Activated CD8-positive, alpha-beta memory T cell treated with anti-CD3 and anti-CD28 coated beads, Interleukin-2, amount 50 U/mL, for 4 hours (primary cell): ENCODE results near the gene ZACN.

Source experiments
- DNase-seq: peaks from one replicate; pipeline ENCODE4 v3.0.0-alpha.2; 2020

The ZACN gene

GRCh38 chr17:76083536-76084182, 4.7 kb downstream of the ZACN start:
- no peak for DNase-seq

DNA sequence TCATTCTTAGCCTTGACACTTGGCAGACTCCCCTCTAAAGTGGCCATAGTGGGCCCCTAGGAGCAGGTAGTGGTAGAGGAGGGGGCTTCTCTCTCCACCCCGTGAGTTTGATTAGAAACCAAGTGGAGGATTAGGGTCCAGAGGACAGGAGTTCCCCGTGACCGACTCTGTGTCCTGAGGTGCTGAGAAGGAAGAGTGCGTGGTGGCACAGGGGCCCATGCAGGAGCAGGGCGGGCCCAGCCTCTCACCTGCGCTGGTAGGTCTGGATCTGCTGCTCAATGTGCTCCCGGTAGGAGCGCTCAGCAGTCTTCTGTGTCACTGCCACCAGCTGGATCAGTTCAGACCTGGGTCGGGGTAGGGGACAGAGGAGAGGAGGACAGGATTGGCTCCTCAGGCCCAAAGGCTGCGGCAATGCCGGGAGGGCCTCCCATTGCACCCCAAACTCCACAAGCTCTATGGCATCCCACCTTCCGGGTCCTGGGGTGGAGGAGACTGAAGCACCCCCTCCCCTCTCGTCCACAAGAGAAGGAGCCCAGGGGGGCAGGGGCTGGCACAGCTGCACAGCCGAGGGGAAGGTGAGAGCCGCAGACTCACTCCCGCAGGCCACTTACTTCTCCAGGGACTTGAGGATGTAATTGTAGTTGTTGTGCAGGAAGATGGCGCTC, 6.2 kb downstream of the ZACN start:
- DNase-seq, result no peak

DNA sequence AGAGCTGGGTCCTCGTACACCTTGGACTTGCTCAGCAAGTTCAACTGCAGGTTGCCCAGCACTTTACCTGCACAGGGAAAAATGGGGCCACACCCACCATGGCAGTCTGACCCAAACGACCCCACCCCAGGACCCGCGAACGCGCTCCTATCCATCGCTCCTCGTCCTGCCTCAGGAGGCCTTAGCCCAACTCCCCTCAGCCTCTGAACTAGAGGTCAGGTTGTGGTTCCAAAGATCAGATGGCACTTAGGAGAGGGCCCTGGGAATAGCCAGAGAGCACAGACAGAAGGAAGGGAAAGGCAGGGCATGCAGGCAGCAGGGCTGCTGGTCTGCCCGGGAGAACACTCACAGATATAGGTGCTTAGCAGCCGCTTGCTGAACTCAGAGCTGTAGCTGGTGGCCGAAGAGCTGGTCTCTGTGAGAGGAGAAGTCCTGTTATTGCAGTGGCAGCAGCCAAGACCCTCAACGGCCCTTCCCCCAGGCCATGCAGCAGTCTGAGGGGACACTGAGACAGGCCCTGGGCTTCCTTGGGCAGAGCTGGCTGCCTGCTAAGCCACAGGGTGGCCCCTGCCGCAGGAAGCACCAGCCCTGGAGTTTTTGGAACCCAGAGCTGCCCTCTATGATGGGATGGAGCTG, 6.9 kb downstream of the ZACN start:
- DNase-seq, result no peak

DNA sequence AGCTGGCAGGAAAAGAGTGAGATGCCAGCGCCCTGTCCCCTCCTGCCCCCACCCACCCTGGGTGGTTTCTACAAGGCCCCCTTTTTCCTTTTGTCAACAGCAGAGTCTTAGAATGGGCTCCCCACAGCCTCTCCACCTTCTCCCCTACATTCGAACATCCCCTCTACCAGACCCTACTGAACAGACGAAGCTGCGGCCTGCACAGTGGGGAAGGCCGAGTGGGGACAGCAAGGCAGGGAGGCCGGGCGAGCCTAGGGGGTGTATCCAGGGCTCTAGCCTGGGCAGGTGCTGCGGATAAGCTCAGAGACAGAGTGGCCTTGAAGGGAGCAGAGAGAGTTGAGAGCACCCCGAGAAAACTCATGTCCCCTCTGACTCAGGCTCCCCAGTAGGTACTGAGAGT, 7.4 kb downstream of the ZACN start:
- DNase-seq, result no peak

GRCh38 chr17:76087531-76087930, 8.5 kb downstream of the ZACN start:
- DNase-seq, result no peak

GRCh38 chr17:76088041-76088867, 9.3 kb downstream of the ZACN start:
- DNase-seq, result no peak

GRCh38 chr17:76088868-76089576, 10.0 kb downstream of the ZACN start:
- DNase-seq, result no peak

- DNase-seq, result no peak
Measured at GRCh38 chr17:76089680-76090516, 10.9 kb downstream of the ZACN start.

- DNase-seq, result no peak
Measured at GRCh38 chr17:76090517-76091129, 11.6 kb downstream of the ZACN start.

DNA sequence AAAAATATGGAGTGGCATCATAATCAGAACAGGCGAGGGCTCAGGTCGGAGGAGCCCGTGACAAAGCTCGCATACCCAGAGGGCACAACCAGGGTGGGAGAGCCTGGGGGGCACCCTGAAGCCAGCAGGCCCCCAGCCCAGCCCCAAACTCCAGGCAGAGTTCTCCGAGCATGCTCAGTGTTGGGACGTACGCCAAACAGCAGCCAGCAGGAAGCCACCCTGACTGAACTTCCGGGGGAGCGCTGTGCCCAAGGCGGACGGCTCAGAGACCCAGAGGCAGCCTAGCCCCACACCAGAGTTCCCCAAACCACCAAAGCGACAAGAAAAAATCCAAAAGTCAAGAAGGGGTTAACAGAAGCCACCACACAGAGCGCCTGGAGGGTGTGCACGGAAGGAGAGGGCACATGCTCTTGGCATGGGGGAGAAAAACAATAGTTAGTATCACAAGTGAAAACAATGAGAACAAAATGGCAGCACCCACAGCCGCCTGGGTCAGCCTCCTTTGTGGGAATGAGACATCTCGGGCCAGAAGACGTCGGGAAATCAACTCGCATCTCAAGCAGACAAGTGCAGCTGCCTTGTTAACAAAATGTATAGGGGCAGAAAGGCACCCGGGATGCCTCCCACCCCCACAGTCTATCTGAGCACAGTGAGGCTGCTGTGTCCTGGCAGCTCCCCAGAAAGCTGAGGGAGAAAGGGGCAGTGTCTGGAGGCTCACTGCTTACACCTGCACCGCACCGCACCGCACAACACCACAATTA, 12.7 kb downstream of the ZACN start:
- no peak for DNase-seq

- DNase-seq, result no peak
Measured at GRCh38 chr17:76092526-76093413, 13.8 kb downstream of the ZACN start.

DNA sequence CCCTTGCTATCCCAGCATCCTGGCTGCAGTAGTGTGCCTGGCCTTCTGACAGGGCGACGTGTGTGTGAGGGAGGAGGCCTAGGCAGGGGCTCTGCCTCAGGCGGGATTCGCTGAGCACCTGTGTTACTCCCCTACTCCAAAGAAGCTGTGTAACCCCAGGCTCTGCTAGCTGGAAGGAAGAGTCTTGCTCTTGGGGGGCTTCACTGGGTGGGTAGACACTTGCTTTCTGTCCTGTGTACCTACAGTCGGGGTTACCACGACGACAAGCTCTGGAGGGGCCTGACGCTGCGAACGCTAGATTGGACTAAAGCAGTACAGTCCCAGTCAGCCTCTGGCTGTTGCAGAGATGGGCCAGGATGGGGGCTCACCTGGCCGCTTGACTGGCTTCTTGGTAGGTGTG, 15.1 kb downstream of the ZACN start:
- DNase-seq, result no peak

DNA sequence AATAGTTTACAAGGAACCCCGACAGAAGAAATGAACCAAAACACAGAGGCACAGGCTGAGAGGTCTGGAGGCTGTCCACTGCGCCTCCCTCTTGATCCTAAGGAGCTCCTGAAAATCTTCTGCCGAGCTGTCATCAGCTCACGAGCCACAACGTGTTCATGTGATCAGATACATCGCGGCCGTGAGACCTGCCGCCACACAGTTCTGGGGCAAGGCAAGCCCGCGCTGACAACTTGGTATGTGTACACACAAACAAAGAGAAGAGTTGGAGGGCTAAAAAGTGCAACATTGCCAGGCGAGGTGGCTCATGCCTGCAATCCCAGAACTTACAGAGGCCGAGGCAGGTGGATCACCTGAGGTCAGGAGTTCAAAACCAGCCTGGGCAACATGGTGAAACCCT, 17.0 kb downstream of the ZACN start:
- no peak for DNase-seq

GRCh38 chr17:76097716-76098295, 18.8 kb downstream of the ZACN start:
- no peak for DNase-seq

DNA sequence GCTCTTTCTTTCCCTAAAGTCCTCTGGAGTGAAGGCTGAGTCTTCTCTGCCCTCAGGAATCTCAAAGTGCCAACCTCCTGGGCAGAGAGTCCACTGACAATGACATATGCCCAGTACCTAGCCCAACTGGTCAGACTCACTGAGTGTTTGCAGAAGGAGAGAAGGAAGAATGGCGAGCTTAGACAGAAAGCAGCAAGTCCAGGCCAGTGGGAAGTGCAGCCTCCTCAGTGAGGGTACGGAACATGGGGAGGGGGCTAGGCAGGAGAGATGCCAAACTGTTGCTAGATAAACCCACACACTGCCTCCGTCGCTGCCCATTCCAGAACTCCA, 23.9 kb downstream of the ZACN start:
- DNase-seq, result no peak

DNA sequence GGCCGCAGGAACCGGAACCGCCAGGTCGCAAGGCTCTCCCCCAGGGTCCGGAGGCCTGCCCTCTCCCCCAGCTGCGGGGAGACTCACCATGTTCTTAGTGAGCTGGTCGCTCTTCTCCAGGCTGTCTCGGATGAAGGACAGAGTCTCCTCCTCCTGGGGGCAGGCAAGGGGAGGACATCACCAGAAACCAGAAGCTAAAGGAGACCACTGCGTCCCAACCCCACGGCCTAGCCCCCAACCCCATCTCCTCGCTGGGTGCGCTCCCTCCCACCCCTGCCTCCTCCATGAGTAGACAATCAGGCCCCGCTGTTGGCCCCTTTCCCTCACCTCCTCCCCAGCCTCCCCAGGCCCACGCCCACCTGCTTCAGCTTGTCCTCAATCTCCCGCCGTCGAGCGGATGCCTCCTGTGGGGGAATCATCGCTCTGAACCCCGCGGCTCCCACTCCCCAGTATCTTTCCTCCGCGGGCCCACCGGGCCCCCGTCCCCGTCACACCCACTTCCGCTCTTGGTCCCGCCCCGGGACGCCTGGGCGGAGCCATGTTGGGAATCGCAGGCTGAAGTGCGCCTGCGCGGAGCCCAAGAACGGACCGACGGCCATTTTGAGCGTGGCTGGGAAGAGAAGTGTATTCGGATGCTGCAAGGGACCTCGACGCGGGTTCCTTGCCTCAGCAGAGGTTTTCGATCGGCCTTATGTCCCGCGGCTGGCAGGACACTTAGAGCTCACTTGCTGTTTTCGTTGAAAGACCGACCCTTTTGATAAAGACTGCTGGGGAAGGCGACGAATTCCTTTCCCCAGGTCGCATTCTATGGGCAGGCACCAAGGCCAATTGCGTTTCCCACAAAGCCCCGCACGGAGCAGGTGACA, 24.5 kb downstream of the ZACN start, which contains the start of gene EXOC7:
EXOC7 (minus strand) TSS at position 514 of the 866 bp plus-strand sequence; CDS start at position 419, 95 bp downstream.
- DNase-seq, result peak; percentile 92

DNA sequence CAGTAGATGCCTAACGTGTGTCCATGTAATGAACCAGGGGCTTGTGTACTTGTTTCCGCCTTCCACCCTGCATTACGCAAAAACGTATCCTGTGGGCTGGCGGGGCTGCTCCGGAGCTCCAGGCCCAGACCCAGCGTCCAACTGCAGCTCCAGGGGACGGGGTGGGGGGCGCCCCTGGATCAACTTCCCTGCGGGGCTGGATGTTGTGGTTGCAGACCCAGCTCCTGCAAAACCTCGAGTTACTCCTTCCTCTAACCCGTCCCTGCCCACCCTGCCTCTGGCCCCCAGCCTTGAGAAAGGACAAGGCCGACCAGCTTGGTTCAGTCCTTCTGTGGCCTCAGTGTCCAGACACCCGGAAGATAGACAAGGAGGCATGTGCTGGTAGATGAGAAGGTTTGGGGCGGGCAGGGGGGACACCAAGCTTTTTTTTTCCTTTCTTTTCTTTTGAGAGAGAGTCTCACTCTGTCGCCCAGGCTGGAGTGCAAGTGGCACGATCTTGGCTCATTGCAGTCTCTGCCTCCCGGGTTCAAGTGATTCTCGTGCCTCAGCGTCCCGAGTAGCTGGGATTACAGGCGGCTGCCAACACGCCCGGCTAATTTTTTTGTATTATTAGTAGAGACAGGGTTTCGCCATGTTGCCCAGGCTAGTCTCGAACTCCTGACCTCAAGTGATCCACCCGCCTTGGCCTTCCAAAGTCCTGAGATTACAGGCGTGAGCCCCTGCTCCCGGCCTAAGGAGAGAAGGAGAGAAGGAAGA, 25.3 kb downstream of the ZACN start:
- DNase-seq, result no peak

DNA sequence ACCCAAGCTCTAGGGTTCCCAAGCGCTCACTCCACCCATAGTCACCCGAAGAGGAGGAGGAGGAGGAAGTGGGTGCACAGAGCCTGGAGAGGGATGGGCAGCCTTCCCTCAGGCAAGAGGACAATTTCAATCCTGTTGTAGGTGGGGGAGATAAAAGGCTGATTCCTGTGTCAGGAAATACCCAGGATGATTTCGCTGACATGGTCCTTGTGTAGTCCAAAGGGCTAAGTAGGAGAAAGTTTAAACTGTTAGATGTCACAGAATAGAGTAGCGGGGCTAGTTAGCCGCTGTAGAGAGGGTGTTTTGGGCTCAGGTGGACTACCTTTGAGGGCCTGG, 25.9 kb downstream of the ZACN start:
- DNase-seq, result no peak
